ENCODE measurements around the gene CFTR.

- TF ChIP-seq SP2 (IDR thresholded peaks at IDR 0.05; ENCODE audit: low read length) (no peak), CTCF (IDR thresholded peaks at IDR 0.05; ENCODE audit: control extremely low read depth in 1 of 3, insufficient read depth in 1 of 3, low read depth in 1 of 3, low read length in 3 of 3) (no peak), EGR1 (IDR thresholded peaks at IDR 0.05; ENCODE audit: borderline replicate concordance, low read depth, low read length) (no peak), SUZ12 (IDR thresholded peaks at IDR 0.05; ENCODE audit: low read length) (no peak), ATF2 (IDR thresholded peaks at IDR 0.05; ENCODE audit: low read length) (no peak), USF2 (IDR thresholded peaks at IDR 0.05; ENCODE audit: low read length) (no peak), CBX5 (IDR thresholded peaks at IDR 0.05; ENCODE audit: low read depth, low read length) (no peak), TAF1 (IDR thresholded peaks at IDR 0.05; ENCODE audit: low read depth, low read length) (no peak), EP300 (IDR thresholded peaks at IDR 0.05; ENCODE audit: borderline replicate concordance in 1 of 2, low read depth in 2 of 2, low read length in 2 of 2) (no peak), BACH1 (IDR thresholded peaks at IDR 0.05; ENCODE audit: low read length) (no peak), ZNF274 (IDR thresholded peaks at IDR 0.05; ENCODE audit: borderline replicate concordance, extremely low read depth, low read length) (no peak), POLR2A (IDR thresholded peaks at IDR 0.05; ENCODE audit: control extremely low read depth in 1 of 2, low read depth in 2 of 2, low read length in 2 of 2) (no peak), RFX5 (IDR thresholded peaks at IDR 0.05; ENCODE audit: borderline replicate concordance, low read depth, low read length) (no peak), SP1 (IDR thresholded peaks at IDR 0.05; ENCODE audit: low read depth, low read length) (no peak)
Measured at GRCh38 chr7:117588352-117588794, 108.5 kb downstream of the CFTR start.
